H1 (cell line): ENCODE measurements around the gene GLOD4. TPM values are rescaled to one million over a fixed set of nuclear protein-coding genes. Genes with fewer than 3 reads are reported as not detected.

Experiments
- CTCF ChIA-PET: fragments of 300-600 bp; sonication (Branson Sonifier 250); formaldehyde crosslinking; loops from one replicate; lab custom pipeline; 2021; ENCODE audit not compliant: partially characterized antibody; lab: Charles Lee
- POLR2A ChIA-PET: fragments of 300-600 bp; sonication (Branson Sonifier 250); formaldehyde crosslinking; loops from one replicate; lab custom pipeline; 2021; ENCODE audit warnings: inconsistent platforms; ENCODE audit not compliant: partially characterized antibody; lab: Charles Lee
- DNase-seq, 2 experiments: peaks; one replicate each; pipeline versions ENCODE4 v3.0.0 to v3.0.0-alpha.2; 2010 to 2022; ENCODE audit warnings: low spot score in 2 of 2, low read depth in 1 of 2, mixed read lengths in 1 of 2
- FAIRE-seq: peaks from 2 replicates; lab custom pipeline; 2011; peaks lifted over from hg19 to GRCh38; lab: Jason Lieb, UNC
- H2AFZ ChIP-seq: 2 replicates; pipeline ENCODE4 v1.8.1; 2012; ENCODE audit warnings: low read length, inconsistent platforms
- H2AK5ac ChIP-seq: 2 replicates; pipeline ENCODE4 v1.6.1; 2013; ENCODE audit warnings: low read depth, low read length
- H2BK120ac ChIP-seq: replicated peaks from 2 replicates; pipeline ENCODE3; 2013; ENCODE audit warnings: low read depth, low read length, inconsistent platforms
- H2BK12ac ChIP-seq: 2 replicates; pipeline ENCODE4 v1.6.1; 2013; ENCODE audit warnings: low read depth, low read length
- H2BK15ac ChIP-seq: 2 replicates; pipeline ENCODE4 v1.6.1; 2013; ENCODE audit warnings: low read length
- H2BK20ac ChIP-seq: 2 replicates; pipeline ENCODE4 v1.6.1; 2013; ENCODE audit warnings: low read length
- H2BK5ac ChIP-seq: 2 replicates; pipeline ENCODE4 v1.6.1; 2013; ENCODE audit warnings: low read depth, low read length
- H3K14ac ChIP-seq: 2 replicates; pipeline ENCODE4 v1.6.1; 2013; ENCODE audit warnings: inconsistent platforms; ENCODE audit not compliant: insufficient read length
- H3K18ac ChIP-seq: 2 replicates; pipeline ENCODE4 v1.6.1; 2013; ENCODE audit warnings: low read length; ENCODE audit errors: extremely low read depth
- H3K23ac ChIP-seq: 2 replicates; pipeline ENCODE4 v1.6.1; 2013; ENCODE audit warnings: inconsistent platforms; ENCODE audit not compliant: insufficient read length
- H3K23me2 ChIP-seq: 2 replicates; pipeline ENCODE4 v1.6.1; 2013; ENCODE audit warnings: low read depth, low read length
- H3K27ac ChIP-seq: 2 replicates; pipeline ENCODE4 v1.6.1; 2011; ENCODE audit warnings: low read depth, low read length, inconsistent platforms
- H3K27me3 ChIP-seq, 4 experiments: replicated peaks in 1 of 4; 1 replicate in 1 of 4; 2 replicates in 3 of 4; pipeline versions ENCODE4 v1.6.1 to v1.8.1; 2011 to 2013; ENCODE audit warnings: low read length in 3 of 4, mild to moderate bottlenecking in 3 of 4, inconsistent platforms in 2 of 4, mixed read lengths in 2 of 4, moderate library complexity in 1 of 4; ENCODE audit not compliant: control insufficient read depth in 3 of 4, insufficient read depth in 3 of 4; ENCODE audit errors: extremely low read depth in 1 of 4
- H3K36me3 ChIP-seq, 4 experiments: 2 replicates each; pipeline versions ENCODE4 v1.6.1 to v1.8.1; 2011 to 2013; ENCODE audit warnings: mild to moderate bottlenecking in 4 of 4, low read length in 3 of 4, moderate library complexity in 2 of 4, control low read depth in 1 of 4, inconsistent platforms in 1 of 4; ENCODE audit not compliant: insufficient read depth in 4 of 4, control insufficient read depth in 2 of 4
- H3K4ac ChIP-seq: replicated peaks from 2 replicates; pipeline ENCODE3; 2013; ENCODE audit warnings: low read length, low read depth, mixed read lengths, inconsistent platforms; ENCODE audit not compliant: insufficient read length
- H3K4me1 ChIP-seq, 4 experiments: replicated peaks in 1 of 4; 1 replicate in 1 of 4; 2 replicates in 3 of 4; pipeline versions ENCODE4 v1.6.1 to v1.8.1; 2011 to 2013; ENCODE audit warnings: low read length in 3 of 4, inconsistent platforms in 2 of 4, mixed read lengths in 1 of 4; ENCODE audit not compliant: insufficient read depth in 4 of 4, control insufficient read depth in 3 of 4
- H3K4me2 ChIP-seq, 2 experiments: 2 replicates each; pipeline versions ENCODE4 v1.6.1 to v1.8.1; 2011 to 2013; ENCODE audit warnings: low read depth in 2 of 2, low read length in 2 of 2, control low read depth in 1 of 2, inconsistent platforms in 1 of 2, mild to moderate bottlenecking in 1 of 2; ENCODE audit not compliant: insufficient read depth in 1 of 2
- H3K4me3 ChIP-seq, 4 experiments: fragments of 200-600, 300-600 bp in 1 of 4; sonication (generic), shearing (Covaris generic), sonication (Bioruptor Twin) in 1 of 4; 2 replicates each; pipeline versions ENCODE4 v1.5.1 to v1.8.1; 2011 to 2016; ENCODE audit warnings: low read length in 4 of 4, low read depth in 3 of 4, control low read depth in 2 of 4, inconsistent platforms in 2 of 4, mild to moderate bottlenecking in 2 of 4, mixed read lengths in 1 of 4, moderate library complexity in 1 of 4; ENCODE audit not compliant: insufficient read depth in 2 of 4; ENCODE audit errors: extremely low read depth in 1 of 4
- H3K56ac ChIP-seq: replicated peaks from 2 replicates; pipeline ENCODE3; 2013; ENCODE audit warnings: low read depth, mild to moderate bottlenecking, mixed read lengths, low read length, inconsistent platforms; ENCODE audit not compliant: insufficient read length
- H3K79me1 ChIP-seq: 2 replicates; pipeline ENCODE4 v1.6.1; 2013; ENCODE audit warnings: low read depth, low read length, control low read depth
- H3K79me2 ChIP-seq, 2 experiments: 2 replicates each; pipeline versions ENCODE4 v1.6.1 to v1.8.1; 2012 to 2013; ENCODE audit warnings: low read length in 2 of 2, mild to moderate bottlenecking in 2 of 2, inconsistent platforms in 1 of 2; ENCODE audit not compliant: insufficient read depth in 2 of 2, control insufficient read depth in 1 of 2
- H3K9ac ChIP-seq, 4 experiments: replicated peaks in 1 of 4; 1 replicate in 1 of 4; 2 replicates in 3 of 4; pipeline versions ENCODE4 v1.6.1 to v1.8.1; 2011 to 2013; ENCODE audit warnings: low read depth in 3 of 4, low read length in 3 of 4, control low read depth in 2 of 4, mild to moderate bottlenecking in 2 of 4, moderate library complexity in 2 of 4, inconsistent platforms in 1 of 4; ENCODE audit errors: extremely low read depth in 1 of 4
- H3K9me3 ChIP-seq, 2 experiments: 2 replicates each; pipeline versions ENCODE4 v1.6.1 to v1.8.1; 2012 to 2013; ENCODE audit warnings: mild to moderate bottlenecking in 2 of 2, moderate library complexity in 2 of 2, control low read depth in 1 of 2, inconsistent platforms in 1 of 2, low read depth in 1 of 2, low read length in 1 of 2, mixed read lengths in 1 of 2; ENCODE audit not compliant: insufficient read depth in 2 of 2
- H4K20me1 ChIP-seq, 2 experiments: replicated peaks in 1 of 2; 2 replicates each; pipeline versions ENCODE3 to v1.8.1; 2011 to 2013; ENCODE audit warnings: inconsistent platforms in 2 of 2, low read length in 2 of 2, mild to moderate bottlenecking in 1 of 2; ENCODE audit not compliant: insufficient read depth in 2 of 2, control insufficient read depth in 1 of 2
- H4K5ac ChIP-seq: 2 replicates; pipeline ENCODE4 v1.6.1; 2013; ENCODE audit warnings: low read length, low read depth, mixed read lengths, inconsistent platforms; ENCODE audit not compliant: insufficient read length
- H4K8ac ChIP-seq: 2 replicates; pipeline ENCODE4 v1.8.0; 2013; ENCODE audit warnings: mild to moderate bottlenecking, moderate library complexity, low read length, inconsistent platforms; ENCODE audit not compliant: insufficient read depth; ENCODE audit errors: extremely low read depth
- H4K91ac ChIP-seq: replicated peaks from 2 replicates; pipeline ENCODE3; 2013; ENCODE audit warnings: low read length, mixed read lengths, inconsistent platforms; ENCODE audit not compliant: insufficient read length
- BRCA1 ChIP-seq: IDR thresholded peaks from 2 replicates; pipeline ENCODE4 v1.6.1; 2012; ENCODE audit warnings: low read depth, low read length, improper control_type of control experiment
- EGR1 ChIP-seq: IDR thresholded peaks from 2 replicates; pipeline ENCODE4 v1.6.1; 2011; ENCODE audit warnings: low read depth, low read length, borderline replicate concordance
- EZH2 ChIP-seq: fragments of 200-600 bp; sonication (generic); IDR thresholded peaks from 2 replicates; pipeline ENCODE4 v1.7.1; 2012; ENCODE audit warnings: low read depth, mild to moderate bottlenecking, moderate library complexity, low read length, inconsistent platforms; ENCODE audit not compliant: severe bottlenecking
- WGBS, 2 experiments: shearing (Covaris generic) in 1 of 2; methylation state at CpG; one replicate each; pipeline versions ENCODE4 v1.1.6 to v1.1.7; 2013 to 2015; ENCODE audit warnings: low lambda C conversion rate in 2 of 2, mixed read lengths in 2 of 2, inconsistent platforms in 1 of 2, low coverage in 1 of 2, missing lambda C conversion rate in 1 of 2; ENCODE audit not compliant: insufficient replicate concordance in 2 of 2, insufficient coverage in 1 of 2, insufficient read length in 1 of 2; ENCODE audit errors: extremely low coverage in 1 of 2, missing lambda C conversion rate in 1 of 2; 5-methylcytosine and 5-hydroxymethylcytosine counted together
- polyA plus RNA-seq, 7 experiments: library from polyadenylated mRNA; depleted of rRNA in 3 of 7; stranded (reverse) in 5 of 7; unstranded in 2 of 7; fragments of >200 nt in 5 of 7; fragments of 200-250 nt in 2 of 7; gene quantifications; 1 replicate in 5 of 7; 2 replicates in 1 of 7; 4 replicates in 1 of 7; pipeline versions ENCODE4 v1.2.1 to v1.2.3, GENCODE V29; 2011 to 2013; ENCODE audit warnings: missing spikeins in 2 of 7, mixed read lengths in 2 of 7
- total RNA-seq: library from RNA; stranded (reverse); fragmentation: NEBNext Ultra II Directional; extraction: Animal tissue kit (Norgen Biotek cat#: 25700); gene quantifications from 2 replicates; pipeline ENCODE4 v1.2.1, GENCODE V29; 2021

Gene GLOD4
- total and polyA plus RNA-seq, 2 of the 8 experiments (the other 6 are each of a cell fraction or from before 2014, with no cell fraction given), result 36.8 to 81.3 TPM

- no peak overlapping the region for H4K91ac ChIP-seq
- no peak overlapping the region for H3K4me2 ChIP-seq
- 0 out of 4 replicates have a peak, but pooled peaks cover 0 to 4% of the 10 kb centered on the region in 2 experiments for H3K79me2 ChIP-seq
- peaks cover 52 to 75% (median 70%) of the 10 kb centered on the region in 4 experiments for H3K36me3 ChIP-seq
- no peak overlapping the region for H3K9ac ChIP-seq
- no peak overlapping the region for H3K14ac ChIP-seq
- no peak overlapping the region for H2BK12ac ChIP-seq
- no peak overlapping the region for H3K4me3 ChIP-seq
- H3K27ac ChIP-seq, result no peak overlapping the region
- WGBS, 2 experiments, result 99% methylated on average over 5 of the region's 5 CpGs; no CpG with 5 or more reads in 1 of the 2 experiments
- ChIA-PET POLR2A (interaction anchor here (0.6 kb wide), 1 partner anchor 199 kb away, joined by 3 read pairs; no protein-coding TSS in a partner anchor), CTCF (interaction anchor here (0.9 to 1.8 kb wide), 2 partner anchors 23 to 207 kb away, joined by 3 read pairs; no protein-coding TSS in a partner anchor)
- no peak for DNase-seq
- no peak overlapping the region for H2BK120ac ChIP-seq
- no peak overlapping the region for H4K8ac ChIP-seq
- H2AFZ ChIP-seq, result no peak overlapping the region
- no peak overlapping the region for H4K5ac ChIP-seq
- H3K4me1 ChIP-seq, result no peaks in the 10 kb centered on the region
- no peak overlapping the region for H2AK5ac ChIP-seq
- no peak for FAIRE-seq
- no peak overlapping the region for H2BK5ac ChIP-seq
- H3K27me3 ChIP-seq, result no peaks in the 10 kb centered on the region
- H3K18ac ChIP-seq, result no peak overlapping the region
- no peaks in the 10 kb centered on the region for H4K20me1 ChIP-seq
- no peak overlapping the region for H2BK15ac ChIP-seq
- H3K23me2 ChIP-seq, result no peaks in the 10 kb centered on the region
- H3K4ac ChIP-seq, result no peak overlapping the region
- H2BK20ac ChIP-seq, result no peak overlapping the region
- TF ChIP-seq EGR1 (no peak), EZH2 (no peak), BRCA1 (no peak)
- H3K9me3 ChIP-seq, result no peaks in the 10 kb centered on the region
- H3K56ac ChIP-seq, result no peak overlapping the region
- no peaks in the 10 kb centered on the region for H3K79me1 ChIP-seq
- no peak overlapping the region for H3K23ac ChIP-seq
These were observed 7.8 kb downstream of the GLOD4 start for GRCh38 chr17:774313-774584.
